PC-3 (cell line): ENCODE measurements around the gene SKOR2. TPM values are rescaled to one million over a fixed set of nuclear protein-coding genes. Genes with fewer than 3 reads are reported as not detected.

Experiments used
- ATAC-seq: fragments of 200-7000 bp; cut with Tn5 transposase; 2 replicates; pipeline ENCODE4 v1.9.1; 2020; ENCODE audit warnings: mild to moderate bottlenecking, moderate library complexity
- BruUV-seq: library from RNA; stranded (reverse); fragments of 400-500 nt; replicated peaks from 2 replicates; lab custom pipeline; 2021; lab: Mats Ljungman, UMichigan
- CTCF ChIA-PET: fragments of 300-600 bp; sonication (Branson Sonifier 250); formaldehyde crosslinking; loops from one replicate; lab custom pipeline; 2022; ENCODE audit warnings: antibody characterized with exemption; lab: Charles Lee
- POLR2A ChIA-PET: fragments of 300-600 bp; sonication (Branson Sonifier 250); formaldehyde crosslinking; loops from one replicate; lab custom pipeline; 2022; ENCODE audit warnings: antibody characterized with exemption; ENCODE audit not compliant: unreplicated experiment; lab: Charles Lee
- DNase-seq: peaks from one replicate; pipeline ENCODE4 v3.0.0-alpha.2; 2015
- H2AFZ ChIP-seq: fragments of 300-600 bp; sonication (generic); 2 replicates; pipeline ENCODE4 v1.6.0; 2016; ENCODE audit warnings: antibody characterized with exemption, low read length
- H3F3A ChIP-seq: fragments of 300-600 bp; sonication (generic); one replicate; pipeline ENCODE4 v1.6.0; 2017; ENCODE audit warnings: antibody characterized with exemption, low read length, control low read depth, mild to moderate bottlenecking; ENCODE audit not compliant: unreplicated experiment
- H3K27ac ChIP-seq: fragments of 300-600 bp; sonication (generic); 2 replicates; pipeline ENCODE4 v1.5.1; 2016; ENCODE audit warnings: mild to moderate bottlenecking, low read length
- H3K27me3 ChIP-seq: fragments of 300-600 bp; sonication (generic); 2 replicates; pipeline ENCODE4 v1.6.1; 2016; ENCODE audit warnings: low read length, mixed read lengths
- H3K36me3 ChIP-seq: fragments of 300-600 bp; sonication (generic); 2 replicates; pipeline ENCODE4 v1.6.1; 2016; ENCODE audit warnings: low read depth, mixed run types, low read length, mixed read lengths
- H3K4me1 ChIP-seq: fragments of 300-600 bp; sonication (generic); 2 replicates; pipeline ENCODE4 v1.5.1; 2016; ENCODE audit warnings: low read length; ENCODE audit not compliant: insufficient read depth
- H3K4me2 ChIP-seq: fragments of 300-600 bp; sonication (generic); 2 replicates; pipeline ENCODE4 v1.6.0; 2016; ENCODE audit warnings: low read length
- H3K4me3 ChIP-seq: fragments of 300-600 bp; sonication (generic); 2 replicates; pipeline ENCODE4 v1.5.1; 2016; ENCODE audit warnings: mild to moderate bottlenecking, low read length, mixed read lengths
- H3K79me2 ChIP-seq: fragments of 300-600 bp; sonication (generic); 2 replicates; pipeline ENCODE4 v1.6.1; 2017; ENCODE audit warnings: low read length, mixed read lengths
- H3K9ac ChIP-seq: fragments of 300-600 bp; sonication (generic); 2 replicates; pipeline ENCODE4 v1.6.0; 2016; ENCODE audit warnings: mild to moderate bottlenecking, low read length
- H3K9me2 ChIP-seq: fragments of 300-600 bp; sonication (generic); replicated peaks from 2 replicates; pipeline ENCODE4 v1.6.1; 2016; ENCODE audit warnings: mixed run types, low read length, mixed read lengths
- H3K9me3 ChIP-seq: fragments of 300-600 bp; sonication (generic); 2 replicates; pipeline ENCODE4 v1.6.1; 2016; ENCODE audit warnings: low read length, mixed read lengths
- H4K20me1 ChIP-seq: fragments of 300-600 bp; sonication (generic); 2 replicates; pipeline ENCODE4 v1.6.1; 2016; ENCODE audit warnings: low read length, mixed read lengths
- EZH2 ChIP-seq: fragments of 300-600 bp; sonication (generic); IDR thresholded peaks from one replicate; pipeline ENCODE4 v1.6.1; 2017; ENCODE audit warnings: antibody characterized with exemption, mild to moderate bottlenecking, low read length; ENCODE audit not compliant: unreplicated experiment
- EZH2phosphoT487 ChIP-seq: fragments of 300-600 bp; sonication (generic); IDR thresholded peaks from 2 replicates; pipeline ENCODE4 v1.6.1; 2018; ENCODE audit warnings: mild to moderate bottlenecking, antibody characterized with exemption, low read length, borderline replicate concordance
- intact Hi-C: fragments of 100-400 bp; cut with micrococcal nuclease; formaldehyde crosslinking; loops from 2 replicates; pipeline ENCODE4 v1.9.0; 2023
- total RNA-seq: library from RNA; depleted of rRNA; stranded (reverse); fragments of >200 nt; gene quantifications from 2 replicates; pipeline ENCODE4 v1.2.3, GENCODE V29; 2014
- TF ChIP-seq, protein P1 (sequence below): fragments of 300-600 bp; sonication (generic); conservative IDR thresholded peaks from 2 replicates; pipeline ENCODE4 v1.5.1; 2017; ENCODE audit warnings: antibody characterized with exemption, low read depth, mild to moderate bottlenecking, low read length

The SKOR2 gene
- total RNA-seq, 1 experiment from 2014 or later, result not detected

DNA sequence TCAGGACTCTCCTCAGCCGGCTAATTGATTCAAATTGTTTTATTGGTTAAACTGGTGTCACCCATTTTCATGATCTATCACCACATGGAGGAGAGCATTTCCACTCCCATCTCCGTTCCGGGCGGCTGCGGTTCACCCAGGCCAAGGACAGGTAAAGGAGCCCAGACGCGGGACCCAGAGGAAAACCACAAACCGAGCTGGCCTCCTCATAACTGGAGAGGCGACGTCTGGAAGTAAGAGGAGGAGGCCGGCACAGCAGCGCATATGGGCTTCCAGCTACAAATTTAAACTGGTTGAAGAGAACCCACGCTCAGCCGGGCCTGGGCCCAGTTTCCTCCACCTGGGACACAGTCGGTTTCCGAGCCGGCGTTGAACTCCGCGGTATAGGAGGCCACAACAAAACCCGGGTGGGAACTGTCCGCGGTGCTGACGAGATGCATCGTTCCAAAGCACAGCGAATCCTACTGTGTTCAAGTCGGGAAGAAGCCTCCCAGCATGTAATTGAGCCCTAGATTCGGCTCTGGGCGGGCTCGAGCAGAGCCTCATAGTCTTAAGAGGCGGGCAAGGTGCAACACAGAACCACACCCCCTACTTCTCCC is 3.0 kb upstream of the SKOR2 start:
- Histone ChIP-seq H3K9me3 (no peaks in the 10 kb centered on the region), H3F3A (no peaks in the 10 kb centered on the region), H3K9ac (no peak overlapping the region), H3K27ac (no peak overlapping the region), H3K4me3 (no peak overlapping the region), H2AFZ (no peak overlapping the region), H3K9me2 (no peaks in the 10 kb centered on the region), H3K79me2 (no peaks in the 10 kb centered on the region), H3K27me3 (peaks cover 25% of the 10 kb centered on the region; the same call in 1 of the 2 replicates), H3K36me3 (no peaks in the 10 kb centered on the region), H4K20me1 (no peaks in the 10 kb centered on the region), H3K4me1 (no peaks in the 10 kb centered on the region), H3K4me2 (no peak overlapping the region)
- ChIA-PET POLR2A (no interaction called here), CTCF (no interaction called here)
- no TSS peak for BruUV-seq
- peak; percentile 8 for DNase-seq
- no peak for TF ChIP-seq EZH2phosphoT487
- no peak for TF ChIP-seq EZH2
- TF ChIP-seq, protein P1, sequence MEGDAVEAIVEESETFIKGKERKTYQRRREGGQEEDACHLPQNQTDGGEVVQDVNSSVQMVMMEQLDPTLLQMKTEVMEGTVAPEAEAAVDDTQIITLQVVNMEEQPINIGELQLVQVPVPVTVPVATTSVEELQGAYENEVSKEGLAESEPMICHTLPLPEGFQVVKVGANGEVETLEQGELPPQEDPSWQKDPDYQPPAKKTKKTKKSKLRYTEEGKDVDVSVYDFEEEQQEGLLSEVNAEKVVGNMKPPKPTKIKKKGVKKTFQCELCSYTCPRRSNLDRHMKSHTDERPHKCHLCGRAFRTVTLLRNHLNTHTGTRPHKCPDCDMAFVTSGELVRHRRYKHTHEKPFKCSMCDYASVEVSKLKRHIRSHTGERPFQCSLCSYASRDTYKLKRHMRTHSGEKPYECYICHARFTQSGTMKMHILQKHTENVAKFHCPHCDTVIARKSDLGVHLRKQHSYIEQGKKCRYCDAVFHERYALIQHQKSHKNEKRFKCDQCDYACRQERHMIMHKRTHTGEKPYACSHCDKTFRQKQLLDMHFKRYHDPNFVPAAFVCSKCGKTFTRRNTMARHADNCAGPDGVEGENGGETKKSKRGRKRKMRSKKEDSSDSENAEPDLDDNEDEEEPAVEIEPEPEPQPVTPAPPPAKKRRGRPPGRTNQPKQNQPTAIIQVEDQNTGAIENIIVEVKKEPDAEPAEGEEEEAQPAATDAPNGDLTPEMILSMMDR, result no peak
- intact Hi-C loops, result no loop called here
- ATAC-seq, result no peak

DNA sequence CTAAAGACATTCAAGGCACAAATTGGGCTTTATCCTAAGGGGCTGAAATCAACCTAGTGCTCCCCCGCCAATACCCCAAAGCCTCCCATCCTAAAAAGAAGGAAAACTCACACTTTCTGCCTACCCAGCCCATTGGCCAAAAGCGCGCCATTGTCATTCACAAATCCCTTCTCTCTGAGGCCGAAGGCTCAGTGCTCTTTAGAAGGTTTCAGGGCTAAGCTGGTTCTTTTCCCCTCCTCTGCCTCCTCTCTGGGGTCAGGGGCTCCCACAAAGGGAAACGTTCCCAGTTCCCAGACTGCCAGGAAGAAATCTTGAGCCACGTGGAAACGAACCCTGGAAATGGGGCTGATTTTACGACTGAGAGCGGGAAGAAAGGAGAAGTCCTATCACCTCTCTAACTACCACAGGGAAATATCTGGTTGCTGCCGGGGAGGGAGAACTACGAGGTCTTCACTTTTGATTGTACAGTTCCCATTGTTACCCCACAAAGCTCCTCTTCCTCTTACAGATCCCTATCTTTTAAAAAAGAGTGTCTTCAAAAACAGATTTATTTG is 1.7 kb upstream of the SKOR2 start:
- no peaks in the 10 kb centered on the region for H3K9me2 ChIP-seq
- no peak overlapping the region for H3K27ac ChIP-seq
- no peak for DNase-seq
- H3K4me1 ChIP-seq, result no peaks in the 10 kb centered on the region
- no TSS peak for BruUV-seq
- H3F3A ChIP-seq, result no peaks in the 10 kb centered on the region
- TF ChIP-seq EZH2 (no peak), EZH2phosphoT487 (no peak)
- ChIA-PET CTCF (no interaction called here), POLR2A (no interaction called here)
- H3K27me3 ChIP-seq, result peaks cover 25% of the 10 kb centered on the region; the same call in 1 of the 2 replicates
- no peak overlapping the region for H3K4me3 ChIP-seq
- no peaks in the 10 kb centered on the region for H3K9me3 ChIP-seq
- no peaks in the 10 kb centered on the region for H4K20me1 ChIP-seq
- no peak overlapping the region for H3K9ac ChIP-seq
- ATAC-seq, result no peak
- intact Hi-C loops, result no loop called here
- no peaks in the 10 kb centered on the region for H3K79me2 ChIP-seq
- no peak overlapping the region for H2AFZ ChIP-seq
- no peaks in the 10 kb centered on the region for H3K36me3 ChIP-seq
- no peak overlapping the region for H3K4me2 ChIP-seq

DNA sequence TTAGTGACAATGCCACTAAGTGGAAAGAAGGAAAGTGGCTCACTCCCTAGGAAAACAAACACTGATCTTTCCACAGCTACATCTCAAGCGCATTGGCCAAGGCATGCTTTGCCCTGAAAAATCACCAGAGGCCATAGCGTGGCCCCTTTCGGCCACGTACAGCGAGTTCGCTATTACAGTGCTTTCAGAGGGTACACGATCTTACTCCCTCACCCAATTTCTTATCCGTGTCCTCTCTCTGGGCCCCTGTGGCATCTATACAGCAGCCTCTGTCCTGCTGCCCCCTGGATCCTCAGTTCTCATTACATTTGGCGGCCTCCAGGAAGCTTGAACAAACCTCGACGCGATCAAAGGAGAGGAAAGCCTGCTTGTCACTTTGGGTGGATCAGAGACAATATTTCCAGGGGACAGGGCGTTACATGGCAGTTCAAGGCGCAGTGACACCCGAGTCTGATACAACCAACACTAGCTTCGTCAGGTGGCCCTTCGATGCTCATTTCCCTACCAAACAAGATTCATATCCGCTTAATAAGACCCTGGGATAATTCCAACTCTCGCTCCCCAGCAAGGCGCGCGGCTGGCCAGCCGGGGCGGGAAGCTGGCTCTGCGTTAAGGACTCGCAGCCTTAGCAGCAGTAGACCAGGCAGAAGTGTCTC is 941 bp downstream of the SKOR2 start:
- intact Hi-C loops, result no loop called here
- no peak overlapping the region for H3K4me2 ChIP-seq
- H2AFZ ChIP-seq, result no peak overlapping the region
- DNase-seq, result no peak
- no peak overlapping the region for H3K9ac ChIP-seq
- BruUV-seq, result no TSS peak
- no peaks in the 10 kb centered on the region for H3K9me2 ChIP-seq
- POLR2A ChIA-PET, result no interaction called here
- peaks cover 25% of the 10 kb centered on the region; the same call in 1 of the 2 replicates for H3K27me3 ChIP-seq
- no peaks in the 10 kb centered on the region for H3K4me1 ChIP-seq
- CTCF ChIA-PET, result no interaction called here
- TF ChIP-seq EZH2 (no peak), EZH2phosphoT487 (no peak)
- TF ChIP-seq, protein P1, result no peak
- no peak overlapping the region for H3K4me3 ChIP-seq
- no peaks in the 10 kb centered on the region for H3F3A ChIP-seq
- no peaks in the 10 kb centered on the region for H3K9me3 ChIP-seq
- no peak overlapping the region for H3K27ac ChIP-seq
- no peaks in the 10 kb centered on the region for H3K36me3 ChIP-seq
- ATAC-seq, result no peak
- H3K79me2 ChIP-seq, result no peaks in the 10 kb centered on the region
- H4K20me1 ChIP-seq, result no peaks in the 10 kb centered on the region
